NCI-H345 treated with DMSO at 0.1 percent for 48 hours (cell line): ENCODE results near the gene B4GALT4.

Experiments
- DNase-seq: peaks from one replicate; lab custom pipeline; 2025; ENCODE audit not compliant: unreplicated experiment; lab: John Stamatoyannopoulos, UW

B4GALT4 gene

GRCh38 chr3:119237299-119237698, 3.4 kb downstream of the B4GALT4 start:
- no peak for DNase-seq

- DNase-seq: no peak
Measured at GRCh38 chr3:119236756-119237155, 3.9 kb downstream of the B4GALT4 start.

- DNase-seq: no peak
Measured at GRCh38 chr3:119235151-119235550, 5.5 kb downstream of the B4GALT4 start.

- DNase-seq: no peak
Measured at GRCh38 chr3:119234610-119235009, 6.1 kb downstream of the B4GALT4 start.

- no peak for DNase-seq
Measured at GRCh38 chr3:119230745-119231144, 9.9 kb downstream of the B4GALT4 start.

GRCh38 chr3:119230071-119230470, 10.6 kb downstream of the B4GALT4 start:
- DNase-seq: no peak

- DNase-seq: no peak
Measured at GRCh38 chr3:119229190-119229589, 11.5 kb downstream of the B4GALT4 start.

GRCh38 chr3:119228373-119229145, 12.1 kb downstream of the B4GALT4 start:
- DNase-seq: no peak

- DNase-seq: no peak
Measured at GRCh38 chr3:119227070-119227850, 13.4 kb downstream of the B4GALT4 start.

GRCh38 chr3:119225121-119225520, 15.6 kb downstream of the B4GALT4 start:
- DNase-seq: no peak

GRCh38 chr3:119223511-119223910, 17.2 kb downstream of the B4GALT4 start:
- no peak for DNase-seq

- no peak for DNase-seq
Measured at GRCh38 chr3:119222391-119222790, 18.3 kb downstream of the B4GALT4 start.

GRCh38 chr3:119221779-119222320, 18.8 kb downstream of the B4GALT4 start:
- DNase-seq: no peak

GRCh38 chr3:119220970-119221667, 19.6 kb downstream of the B4GALT4 start:
- no peak for DNase-seq

- no peak for DNase-seq
Measured at GRCh38 chr3:119220198-119220597, 20.5 kb downstream of the B4GALT4 start.

GRCh38 chr3:119219069-119219468, 21.6 kb downstream of the B4GALT4 start:
- no peak for DNase-seq

GRCh38 chr3:119211803-119212202, 28.9 kb downstream of the B4GALT4 start:
- DNase-seq: no peak

GRCh38 chr3:119211193-119211592, 29.5 kb downstream of the B4GALT4 start:
- DNase-seq: no peak

- DNase-seq: no peak
Measured at GRCh38 chr3:119207512-119207875, 33.2 kb downstream of the B4GALT4 start.

GRCh38 chr3:119206611-119207511, 33.8 kb downstream of the B4GALT4 start:
- DNase-seq: no peak
